GM18907 (cell line): ENCODE data around the gene AFP.

Experiments
- ATAC-seq: cut with Tn5 transposase; IDR thresholded peaks from one replicate; pipeline ENCODE4 v1.9.1; 2021; ENCODE audit warnings: mild to moderate bottlenecking, moderate library complexity; ENCODE audit not compliant: unreplicated experiment

AFP gene

GRCh38 chr4:73436674-73437557 lies 895 bp downstream of the AFP start:
- no peak for ATAC-seq

GRCh38 chr4:73437558-73437956 lies 1.5 kb downstream of the AFP start:
- no peak for ATAC-seq

GRCh38 chr4:73438048-73438447 lies 2.0 kb downstream of the AFP start:
- no peak for ATAC-seq

GRCh38 chr4:73438582-73439215 lies 2.7 kb downstream of the AFP start:
- ATAC-seq, result no peak

- ATAC-seq, result no peak
Observed at GRCh38 chr4:73439445-73439844, 3.4 kb downstream of the AFP start.

GRCh38 chr4:73439991-73440390 lies 4.0 kb downstream of the AFP start:
- no peak for ATAC-seq

GRCh38 chr4:73440653-73441052 lies 4.6 kb downstream of the AFP start:
- ATAC-seq, result no peak

- ATAC-seq, result no peak
Observed at GRCh38 chr4:73442275-73442674, 6.3 kb downstream of the AFP start.

GRCh38 chr4:73443224-73443623 lies 7.2 kb downstream of the AFP start:
- ATAC-seq, result no peak

GRCh38 chr4:73445383-73446335 lies 9.6 kb downstream of the AFP start:
- no peak for ATAC-seq

GRCh38 chr4:73446336-73446938 lies 10.4 kb downstream of the AFP start:
- peak; percentile 100 for ATAC-seq

- no peak for ATAC-seq
Observed at GRCh38 chr4:73447671-73448070, 11.7 kb downstream of the AFP start.

GRCh38 chr4:73448448-73449203 lies 12.6 kb downstream of the AFP start:
- no peak for ATAC-seq

- no peak for ATAC-seq
Observed at GRCh38 chr4:73450398-73451004, 14.5 kb downstream of the AFP start.

GRCh38 chr4:73451404-73451803 lies 15.4 kb downstream of the AFP start:
- ATAC-seq, result no peak

GRCh38 chr4:73451981-73452747 lies 16.1 kb downstream of the AFP start:
- ATAC-seq, result no peak

- no peak for ATAC-seq
Observed at GRCh38 chr4:73452953-73453700, 17.1 kb downstream of the AFP start.

GRCh38 chr4:73453701-73454005 lies 17.6 kb downstream of the AFP start:
- no peak for ATAC-seq
